HG02938 (cell line): Measurements from ENCODE around the gene PITX2.
"Not testable (repeated sequence)": the region's sequence is repeated elsewhere in the genome, so short reads cannot be mapped to it uniquely, and the experiment has no call there.

ENCODE experiments used
- ATAC-seq: cut with Tn5 transposase; IDR thresholded peaks from one replicate; pipeline ENCODE4 v1.9.1; 2021; ENCODE audit warnings: mild to moderate bottlenecking, moderate library complexity; ENCODE audit not compliant: unreplicated experiment

The PITX2 gene

GRCh38 chr4:110612631-110613269, 10.1 kb downstream of the PITX2 start:
- ATAC-seq, result no peak

- no peak for ATAC-seq
Measured at GRCh38 chr4:110611968-110612447, 10.9 kb downstream of the PITX2 start.

- peak; percentile 69 for ATAC-seq
Measured at GRCh38 chr4:110610940-110611831, 11.7 kb downstream of the PITX2 start.

- ATAC-seq, result peak; percentile 6
Measured at GRCh38 chr4:110610620-110610939, 12.3 kb downstream of the PITX2 start.

- ATAC-seq, result no peak
Measured at GRCh38 chr4:110609044-110609750, 13.7 kb downstream of the PITX2 start.

GRCh38 chr4:110605077-110605476, 17.8 kb downstream of the PITX2 start:
- ATAC-seq, result no peak

- ATAC-seq, result no peak
Measured at GRCh38 chr4:110602061-110602460, 20.8 kb downstream of the PITX2 start.

GRCh38 chr4:110597582-110597981, 25.3 kb downstream of the PITX2 start:
- no peak for ATAC-seq

GRCh38 chr4:110596431-110596830, 26.4 kb downstream of the PITX2 start:
- no peak for ATAC-seq

GRCh38 chr4:110595583-110595982, 27.3 kb downstream of the PITX2 start:
- ATAC-seq, result peak; percentile 61

- no peak for ATAC-seq
Measured at GRCh38 chr4:110589297-110589696, 33.6 kb downstream of the PITX2 start.

GRCh38 chr4:110587666-110588285, 35.1 kb downstream of the PITX2 start:
- ATAC-seq, result no peak

GRCh38 chr4:110586131-110586850, 36.6 kb downstream of the PITX2 start:
- ATAC-seq, result no peak

GRCh38 chr4:110576696-110577095, 46.2 kb downstream of the PITX2 start:
- not testable (repeated sequence) for ATAC-seq
